ENCODE results near the gene TNIP2.

TNIP2 gene

GRCh38 chr4:2789351-2789750, 33.2 kb upstream of the TNIP2 start:
- no peak for TF ChIP-seq CTCF (IDR thresholded peaks at IDR 0.05; ENCODE audit: poor library complexity, severe bottlenecking)
- no peak overlapping the region for H3K4me3 ChIP-seq (ENCODE audit: severe bottlenecking)
- peaks cover 7% of the 10 kb centered on the region for H3K4me1 ChIP-seq (ENCODE audit: insufficient read depth, poor library complexity, severe bottlenecking)
- DNase-seq (ENCODE audit: low spot score) (no peak), ATAC-seq (ENCODE audit: low read depth) (no peak)
- no peaks in the 10 kb centered on the region for H3K9me3 ChIP-seq (ENCODE audit: severe bottlenecking)
- H3K27ac ChIP-seq (ENCODE audit: poor library complexity, severe bottlenecking) = no peak overlapping the region
- H3K36me3 ChIP-seq (ENCODE audit: low read depth) = no peaks in the 10 kb centered on the region
- H3K27me3 ChIP-seq (ENCODE audit: insufficient read depth, poor library complexity, severe bottlenecking) = no peaks in the 10 kb centered on the region

- H3K36me3 ChIP-seq (ENCODE audit: low read depth) = no peaks in the 10 kb centered on the region
- no peaks in the 10 kb centered on the region for H3K9me3 ChIP-seq (ENCODE audit: severe bottlenecking)
- no peak overlapping the region for H3K4me3 ChIP-seq (ENCODE audit: severe bottlenecking)
- DNase-seq (ENCODE audit: low spot score) (no peak), ATAC-seq (ENCODE audit: low read depth) (no peak)
- no peaks in the 10 kb centered on the region for H3K4me1 ChIP-seq (ENCODE audit: insufficient read depth, poor library complexity, severe bottlenecking)
- no peak overlapping the region for H3K27ac ChIP-seq (ENCODE audit: poor library complexity, severe bottlenecking)
- no peak for TF ChIP-seq CTCF (IDR thresholded peaks at IDR 0.05; ENCODE audit: poor library complexity, severe bottlenecking)
- H3K27me3 ChIP-seq (ENCODE audit: insufficient read depth, poor library complexity, severe bottlenecking) = no peaks in the 10 kb centered on the region
Measured at GRCh38 chr4:2788532-2789103, 32.5 kb upstream of the TNIP2 start.

GRCh38 chr4:2788101-2788500, 32.0 kb upstream of the TNIP2 start:
- H3K27me3 ChIP-seq (ENCODE audit: insufficient read depth, poor library complexity, severe bottlenecking) = no peaks in the 10 kb centered on the region
- no peak for DNase-seq (ENCODE audit: low spot score)
- H3K36me3 ChIP-seq (ENCODE audit: low read depth) = no peaks in the 10 kb centered on the region
- H3K4me3 ChIP-seq (ENCODE audit: severe bottlenecking) = no peak overlapping the region
- TF ChIP-seq CTCF (IDR thresholded peaks at IDR 0.05; ENCODE audit: poor library complexity, severe bottlenecking) = no peak
- H3K27ac ChIP-seq (ENCODE audit: poor library complexity, severe bottlenecking) = no peak overlapping the region
- no peaks in the 10 kb centered on the region for H3K4me1 ChIP-seq (ENCODE audit: insufficient read depth, poor library complexity, severe bottlenecking)
- no peak for ATAC-seq (ENCODE audit: low read depth)
- no peaks in the 10 kb centered on the region for H3K9me3 ChIP-seq (ENCODE audit: severe bottlenecking)

- no peak overlapping the region for H3K4me3 ChIP-seq (ENCODE audit: severe bottlenecking)
- no peaks in the 10 kb centered on the region for H3K9me3 ChIP-seq (ENCODE audit: severe bottlenecking)
- no peaks in the 10 kb centered on the region for H3K27me3 ChIP-seq (ENCODE audit: insufficient read depth, poor library complexity, severe bottlenecking)
- no peaks in the 10 kb centered on the region for H3K4me1 ChIP-seq (ENCODE audit: insufficient read depth, poor library complexity, severe bottlenecking)
- DNase-seq (ENCODE audit: low spot score) = no peak
- no peaks in the 10 kb centered on the region for H3K36me3 ChIP-seq (ENCODE audit: low read depth)
- H3K27ac ChIP-seq (ENCODE audit: poor library complexity, severe bottlenecking) = no peak overlapping the region
- ATAC-seq (ENCODE audit: low read depth) = no peak
- TF ChIP-seq CTCF (IDR thresholded peaks at IDR 0.05; ENCODE audit: poor library complexity, severe bottlenecking) = no peak
Measured at GRCh38 chr4:2787230-2788100, 31.3 kb upstream of the TNIP2 start.

GRCh38 chr4:2786794-2787229, 30.7 kb upstream of the TNIP2 start:
- no peak for DNase-seq (ENCODE audit: low spot score)

More at GRCh38 chr4:2786794-2787229, 30.7 kb upstream of the TNIP2 start:
- no peaks in the 10 kb centered on the region for H3K9me3 ChIP-seq (ENCODE audit: severe bottlenecking)
- H3K4me3 ChIP-seq (ENCODE audit: severe bottlenecking) = no peak overlapping the region
- ATAC-seq (ENCODE audit: low read depth) = no peak
- no peaks in the 10 kb centered on the region for H3K4me1 ChIP-seq (ENCODE audit: insufficient read depth, poor library complexity, severe bottlenecking)
- no peak overlapping the region for H3K27ac ChIP-seq (ENCODE audit: poor library complexity, severe bottlenecking)
- no peaks in the 10 kb centered on the region for H3K27me3 ChIP-seq (ENCODE audit: insufficient read depth, poor library complexity, severe bottlenecking)
- H3K36me3 ChIP-seq (ENCODE audit: low read depth) = no peaks in the 10 kb centered on the region
- no peak for TF ChIP-seq CTCF (IDR thresholded peaks at IDR 0.05; ENCODE audit: poor library complexity, severe bottlenecking)

All from RWPE2 (cell line).